PC-3 (cell line): ENCODE results near the gene PITPNM2. TPM values are rescaled to one million over a fixed set of nuclear protein-coding genes. Genes with fewer than 3 reads are reported as not detected.

ENCODE experiments used
- ATAC-seq: fragments of 200-7000 bp; cut with Tn5 transposase; 2 replicates; pipeline ENCODE4 v1.9.1; 2020; ENCODE audit warnings: mild to moderate bottlenecking, moderate library complexity
- BruUV-seq: library from RNA; stranded (reverse); fragments of 400-500 nt; replicated peaks from 2 replicates; lab custom pipeline; 2021; lab: Mats Ljungman, UMichigan
- CTCF ChIA-PET: fragments of 300-600 bp; sonication (Branson Sonifier 250); formaldehyde crosslinking; loops from one replicate; lab custom pipeline; 2022; ENCODE audit warnings: antibody characterized with exemption; lab: Charles Lee
- POLR2A ChIA-PET: fragments of 300-600 bp; sonication (Branson Sonifier 250); formaldehyde crosslinking; loops from one replicate; lab custom pipeline; 2022; ENCODE audit warnings: antibody characterized with exemption; ENCODE audit not compliant: unreplicated experiment; lab: Charles Lee
- DNase-seq: peaks from one replicate; pipeline ENCODE4 v3.0.0-alpha.2; 2015
- H2AFZ ChIP-seq: fragments of 300-600 bp; sonication (generic); 2 replicates; pipeline ENCODE4 v1.6.0; 2016; ENCODE audit warnings: antibody characterized with exemption, low read length
- H3F3A ChIP-seq: fragments of 300-600 bp; sonication (generic); one replicate; pipeline ENCODE4 v1.6.0; 2017; ENCODE audit warnings: antibody characterized with exemption, low read length, control low read depth, mild to moderate bottlenecking; ENCODE audit not compliant: unreplicated experiment
- H3K27ac ChIP-seq: fragments of 300-600 bp; sonication (generic); 2 replicates; pipeline ENCODE4 v1.5.1; 2016; ENCODE audit warnings: mild to moderate bottlenecking, low read length
- H3K27me3 ChIP-seq: fragments of 300-600 bp; sonication (generic); 2 replicates; pipeline ENCODE4 v1.6.1; 2016; ENCODE audit warnings: low read length, mixed read lengths
- H3K36me3 ChIP-seq: fragments of 300-600 bp; sonication (generic); 2 replicates; pipeline ENCODE4 v1.6.1; 2016; ENCODE audit warnings: low read depth, mixed run types, low read length, mixed read lengths
- H3K4me1 ChIP-seq: fragments of 300-600 bp; sonication (generic); 2 replicates; pipeline ENCODE4 v1.5.1; 2016; ENCODE audit warnings: low read length; ENCODE audit not compliant: insufficient read depth
- H3K4me2 ChIP-seq: fragments of 300-600 bp; sonication (generic); 2 replicates; pipeline ENCODE4 v1.6.0; 2016; ENCODE audit warnings: low read length
- H3K4me3 ChIP-seq: fragments of 300-600 bp; sonication (generic); 2 replicates; pipeline ENCODE4 v1.5.1; 2016; ENCODE audit warnings: mild to moderate bottlenecking, low read length, mixed read lengths
- H3K79me2 ChIP-seq: fragments of 300-600 bp; sonication (generic); 2 replicates; pipeline ENCODE4 v1.6.1; 2017; ENCODE audit warnings: low read length, mixed read lengths
- H3K9ac ChIP-seq: fragments of 300-600 bp; sonication (generic); 2 replicates; pipeline ENCODE4 v1.6.0; 2016; ENCODE audit warnings: mild to moderate bottlenecking, low read length
- H3K9me2 ChIP-seq: fragments of 300-600 bp; sonication (generic); replicated peaks from 2 replicates; pipeline ENCODE4 v1.6.1; 2016; ENCODE audit warnings: mixed run types, low read length, mixed read lengths
- H3K9me3 ChIP-seq: fragments of 300-600 bp; sonication (generic); 2 replicates; pipeline ENCODE4 v1.6.1; 2016; ENCODE audit warnings: low read length, mixed read lengths
- H4K20me1 ChIP-seq: fragments of 300-600 bp; sonication (generic); 2 replicates; pipeline ENCODE4 v1.6.1; 2016; ENCODE audit warnings: low read length, mixed read lengths
- EZH2 ChIP-seq: fragments of 300-600 bp; sonication (generic); IDR thresholded peaks from one replicate; pipeline ENCODE4 v1.6.1; 2017; ENCODE audit warnings: antibody characterized with exemption, mild to moderate bottlenecking, low read length; ENCODE audit not compliant: unreplicated experiment
- EZH2phosphoT487 ChIP-seq: fragments of 300-600 bp; sonication (generic); IDR thresholded peaks from 2 replicates; pipeline ENCODE4 v1.6.1; 2018; ENCODE audit warnings: mild to moderate bottlenecking, antibody characterized with exemption, low read length, borderline replicate concordance
- intact Hi-C: fragments of 100-400 bp; cut with micrococcal nuclease; formaldehyde crosslinking; loops from 2 replicates; pipeline ENCODE4 v1.9.0; 2023
- total RNA-seq: library from RNA; depleted of rRNA; stranded (reverse); fragments of >200 nt; gene quantifications from 2 replicates; pipeline ENCODE4 v1.2.3, GENCODE V29; 2014
- TF ChIP-seq, protein P1 (sequence below): fragments of 300-600 bp; sonication (generic); conservative IDR thresholded peaks from 2 replicates; pipeline ENCODE4 v1.5.1; 2017; ENCODE audit warnings: antibody characterized with exemption, low read depth, mild to moderate bottlenecking, low read length

PITPNM2 gene
- total RNA-seq, 1 experiment from 2014 or later, result 5.6 TPM

- ATAC-seq (no peak), DNase-seq (no peak)
- no TSS peak for BruUV-seq
- no peaks in the 10 kb centered on the region for H3K9me2 ChIP-seq
- no peak overlapping the region for H3K27ac ChIP-seq
- H3K9me3 ChIP-seq, result no peaks in the 10 kb centered on the region
- no peak for TF ChIP-seq EZH2
- no peak for TF ChIP-seq EZH2phosphoT487
- TF ChIP-seq, protein P1, sequence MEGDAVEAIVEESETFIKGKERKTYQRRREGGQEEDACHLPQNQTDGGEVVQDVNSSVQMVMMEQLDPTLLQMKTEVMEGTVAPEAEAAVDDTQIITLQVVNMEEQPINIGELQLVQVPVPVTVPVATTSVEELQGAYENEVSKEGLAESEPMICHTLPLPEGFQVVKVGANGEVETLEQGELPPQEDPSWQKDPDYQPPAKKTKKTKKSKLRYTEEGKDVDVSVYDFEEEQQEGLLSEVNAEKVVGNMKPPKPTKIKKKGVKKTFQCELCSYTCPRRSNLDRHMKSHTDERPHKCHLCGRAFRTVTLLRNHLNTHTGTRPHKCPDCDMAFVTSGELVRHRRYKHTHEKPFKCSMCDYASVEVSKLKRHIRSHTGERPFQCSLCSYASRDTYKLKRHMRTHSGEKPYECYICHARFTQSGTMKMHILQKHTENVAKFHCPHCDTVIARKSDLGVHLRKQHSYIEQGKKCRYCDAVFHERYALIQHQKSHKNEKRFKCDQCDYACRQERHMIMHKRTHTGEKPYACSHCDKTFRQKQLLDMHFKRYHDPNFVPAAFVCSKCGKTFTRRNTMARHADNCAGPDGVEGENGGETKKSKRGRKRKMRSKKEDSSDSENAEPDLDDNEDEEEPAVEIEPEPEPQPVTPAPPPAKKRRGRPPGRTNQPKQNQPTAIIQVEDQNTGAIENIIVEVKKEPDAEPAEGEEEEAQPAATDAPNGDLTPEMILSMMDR, result no peak
- ChIA-PET POLR2A (no interaction called here), CTCF (no interaction called here)
- no peak overlapping the region for H3K4me2 ChIP-seq
- H3K9ac ChIP-seq, result no peak overlapping the region
- H3K27me3 ChIP-seq, result no peaks in the 10 kb centered on the region
- intact Hi-C loops, result no loop called here
- no peak overlapping the region for H2AFZ ChIP-seq
- peaks cover 32% of the 10 kb centered on the region for H3K4me1 ChIP-seq
- H3F3A ChIP-seq, result no peaks in the 10 kb centered on the region
- no peak overlapping the region for H3K4me3 ChIP-seq
- H3K79me2 ChIP-seq, result peaks cover 31% of the 10 kb centered on the region; the same call in 1 of the 2 replicates
- H3K36me3 ChIP-seq, result no peaks in the 10 kb centered on the region
- H4K20me1 ChIP-seq, result no peaks in the 10 kb centered on the region
Measured at GRCh38 chr12:123142921-123143735, 7.8 kb downstream of the PITPNM2 start.

GRCh38 chr12:123142518-123142840, 8.4 kb downstream of the PITPNM2 start:
- Histone ChIP-seq H3K9ac (no peak overlapping the region), H3F3A (no peaks in the 10 kb centered on the region), H2AFZ (no peak overlapping the region), H3K79me2 (peaks cover 31% of the 10 kb centered on the region; the same call in 1 of the 2 replicates), H3K4me1 (peaks cover 32% of the 10 kb centered on the region), H4K20me1 (no peaks in the 10 kb centered on the region), H3K27me3 (no peaks in the 10 kb centered on the region), H3K4me2 (peak overlapping the region; percentile 71; the same call in 1 of the 2 replicates), H3K9me3 (no peaks in the 10 kb centered on the region), H3K27ac (no peak overlapping the region), H3K36me3 (no peaks in the 10 kb centered on the region), H3K9me2 (no peaks in the 10 kb centered on the region), H3K4me3 (no peak overlapping the region)
- no peak for ATAC-seq
- intact Hi-C loops, result no loop called here
- ChIA-PET POLR2A (no interaction called here), CTCF (interaction anchor here (0.9 kb wide), 1 partner anchor 99 kb away, joined by 3 read pairs; no protein-coding TSS in a partner anchor)
- TF ChIP-seq, protein P1, result no peak
- TF ChIP-seq EZH2phosphoT487 (no peak), EZH2 (no peak)
- DNase-seq, result no peak
- no TSS peak for BruUV-seq
